Measurements from ENCODE around the gene ERI3.

The ERI3 gene

DNA sequence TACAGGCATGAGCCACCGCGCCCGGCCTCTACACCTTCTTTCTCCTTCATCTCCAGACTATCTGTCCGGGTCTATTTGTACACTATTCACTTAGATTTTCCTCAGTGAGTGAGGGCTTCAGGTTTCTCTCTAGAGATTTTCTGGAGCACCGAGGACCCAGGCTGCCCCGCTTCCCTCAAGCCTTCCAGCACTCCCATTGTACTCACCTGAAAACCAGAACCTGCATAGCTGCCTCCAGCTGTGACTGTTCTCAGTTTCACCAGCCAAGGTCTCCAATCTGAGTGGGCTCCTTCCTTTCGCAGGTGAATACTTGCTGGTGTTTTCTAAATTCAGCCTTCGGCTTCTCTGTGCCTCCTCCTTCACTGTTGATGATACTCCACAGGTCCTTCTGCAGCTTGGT lies 154.7 kb downstream of the ERI3 start:
- no peak for DNase-seq

GRCh38 chr1:44174630-44175029 lies 180.4 kb downstream of the ERI3 start:
- DNase-seq: no peak

Data from CD4-positive, alpha-beta T cell treated with Interleukin-4 for 1 hour (primary cell).